ENCODE results near the gene ANKRD40.
A peak's percentile ranks its signal among the peaks of the same experiment; 100 is the strongest.

The ANKRD40 gene

GRCh38 chr17:50722746-50723145 lies 15.0 kb upstream of the ANKRD40 start:
- H3K4me3 ChIP-seq (ENCODE audit: low read depth, low read length) = no peak overlapping the region
- in situ Hi-C loops (cut with HindIII; ENCODE audit: low sequenced_read_pairs) = no loop called here
- no peak for TF ChIP-seq CTCF (IDR thresholded peaks at IDR 0.05; ENCODE audit: low read depth, low read length, missing control alignments)
- DNase-seq (ENCODE audit: low read depth) = no peak

- in situ Hi-C loops (cut with HindIII; ENCODE audit: low sequenced_read_pairs) = no loop called here
- no peak for TF ChIP-seq CTCF (IDR thresholded peaks at IDR 0.05; ENCODE audit: low read depth, low read length, missing control alignments)
- no peak for DNase-seq (ENCODE audit: low read depth)
- H3K4me3 ChIP-seq (ENCODE audit: low read depth, low read length) = peak overlapping the region; percentile 97
These were observed 13.7 kb upstream of the ANKRD40 start for GRCh38 chr17:50721194-50722010.

DNA sequence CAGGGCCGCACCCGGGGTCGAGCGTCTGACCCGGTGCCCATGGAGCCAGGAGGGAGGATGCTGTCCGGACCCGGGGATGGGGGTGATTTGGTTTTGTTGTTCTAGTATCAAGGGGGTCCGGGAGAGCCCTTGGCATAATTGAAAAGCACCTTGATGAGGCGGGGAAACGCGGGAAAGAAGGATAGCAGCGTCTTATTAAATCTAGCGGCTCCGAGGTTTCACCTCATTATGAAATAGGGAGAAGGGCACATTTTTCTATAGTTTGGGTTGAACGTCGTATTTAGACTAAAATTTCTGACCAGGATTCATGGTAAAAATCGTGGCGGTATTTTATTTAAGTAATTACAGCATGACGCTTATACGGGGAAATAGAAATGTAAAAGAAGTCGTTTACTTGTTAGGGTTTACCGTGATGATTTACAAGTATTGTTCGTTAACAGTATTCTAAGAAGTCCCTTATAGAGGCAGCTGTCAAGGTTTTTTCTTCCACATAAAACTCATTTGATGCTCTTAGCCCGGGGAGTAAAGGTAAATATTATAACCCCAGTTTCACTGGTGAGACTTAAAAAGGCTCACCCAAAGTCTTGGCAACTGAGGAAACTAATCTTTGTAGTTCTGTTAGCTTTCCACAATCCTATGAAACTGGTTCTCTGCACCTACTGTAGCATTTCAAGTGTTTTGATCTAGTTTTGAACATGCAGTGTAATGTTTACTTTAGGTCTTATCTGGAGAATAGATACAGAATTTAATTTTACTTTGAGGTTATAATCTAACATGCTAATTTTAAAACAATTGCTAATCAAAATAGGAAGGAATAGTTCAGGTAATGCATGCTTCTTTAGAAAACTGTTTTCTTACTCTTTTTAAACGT lies 12.4 kb upstream of the ANKRD40 start:
- TF ChIP-seq CTCF (IDR thresholded peaks at IDR 0.05; ENCODE audit: low read depth, low read length, missing control alignments) = no peak
- H3K4me3 ChIP-seq (ENCODE audit: low read depth, low read length) = peak overlapping the region; percentile 97
- in situ Hi-C loops (cut with HindIII; ENCODE audit: low sequenced_read_pairs) = no loop called here
- no peak for DNase-seq (ENCODE audit: low read depth)

DNA sequence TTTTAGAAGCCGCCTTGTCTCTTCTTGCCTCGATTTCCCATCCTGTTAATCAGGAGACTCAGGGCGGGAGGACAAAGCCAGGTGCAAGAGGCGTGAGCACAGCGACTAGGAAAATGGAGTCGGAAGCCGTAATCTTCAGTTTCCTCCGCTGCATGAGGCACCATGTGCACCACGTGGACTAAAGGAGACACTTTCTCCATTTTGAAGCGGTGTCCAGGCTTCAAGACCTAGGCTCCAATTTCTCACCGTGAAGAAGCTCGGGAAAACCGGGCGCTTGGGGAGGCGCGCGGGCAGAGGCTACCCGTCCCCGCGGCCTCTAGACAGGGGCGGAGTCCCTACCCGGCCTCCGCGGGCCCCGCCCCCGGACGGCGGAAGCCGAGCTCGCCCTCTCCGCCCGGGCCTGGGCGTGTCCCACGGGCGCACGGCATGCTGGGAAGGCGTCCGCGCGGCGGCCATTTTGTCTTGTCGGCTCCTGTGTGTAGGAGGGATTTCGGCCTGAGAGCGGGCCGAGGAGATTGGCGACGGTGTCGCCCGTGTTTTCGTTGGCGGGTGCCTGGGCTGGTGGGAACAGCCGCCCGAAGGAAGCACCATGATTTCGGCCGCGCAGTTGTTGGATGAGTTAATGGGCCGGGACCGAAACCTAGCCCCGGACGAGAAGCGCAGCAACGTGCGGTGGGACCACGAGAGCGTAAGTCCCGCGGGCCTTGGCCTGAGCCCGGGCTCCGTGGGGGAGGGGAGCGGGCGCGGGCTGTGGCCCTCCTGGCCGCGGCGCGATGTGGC lies 11.6 kb upstream of the ANKRD40 start, which contains the start of gene LUC7L3:
LUC7L3 (plus strand) TSS at position 460 of the 780 bp plus-strand sequence; CDS start at position 590, 130 bp downstream.
- no peak for TF ChIP-seq CTCF (IDR thresholded peaks at IDR 0.05; ENCODE audit: low read depth, low read length, missing control alignments)
- in situ Hi-C loops (cut with HindIII; ENCODE audit: low sequenced_read_pairs) = no loop called here
- peak within 1 kb of the TSS; percentile 97 for H3K4me3 ChIP-seq (ENCODE audit: low read depth, low read length)
- DNase-seq (ENCODE audit: low read depth) = peak; percentile 82

- TF ChIP-seq CTCF (IDR thresholded peaks at IDR 0.05; ENCODE audit: low read depth, low read length, missing control alignments) = no peak
- in situ Hi-C loops (cut with HindIII; ENCODE audit: low sequenced_read_pairs) = no loop called here
- no peak overlapping the region for H3K4me3 ChIP-seq (ENCODE audit: low read depth, low read length)
- no peak for DNase-seq (ENCODE audit: low read depth)
These were observed 7.8 kb upstream of the ANKRD40 start for GRCh38 chr17:50715471-50715870.

- in situ Hi-C loops (cut with HindIII; ENCODE audit: low sequenced_read_pairs) = no loop called here
- no peak for DNase-seq (ENCODE audit: low read depth)
- no peak overlapping the region for H3K4me3 ChIP-seq (ENCODE audit: low read depth, low read length)
- TF ChIP-seq CTCF (IDR thresholded peaks at IDR 0.05; ENCODE audit: low read depth, low read length, missing control alignments) = no peak
These were observed 4.9 kb upstream of the ANKRD40 start for GRCh38 chr17:50712641-50713040.
